GF-D8 (cell line): ENCODE measurements around the gene ARFGEF2.
"Not testable (repeated sequence)": the region's sequence is repeated elsewhere in the genome, so short reads cannot be mapped to it uniquely, and the experiment has no call there.

ENCODE experiments used
- DNase-seq: peaks from one replicate; lab custom pipeline; 2025; lab: John Stamatoyannopoulos, UW

ARFGEF2 gene

DNA sequence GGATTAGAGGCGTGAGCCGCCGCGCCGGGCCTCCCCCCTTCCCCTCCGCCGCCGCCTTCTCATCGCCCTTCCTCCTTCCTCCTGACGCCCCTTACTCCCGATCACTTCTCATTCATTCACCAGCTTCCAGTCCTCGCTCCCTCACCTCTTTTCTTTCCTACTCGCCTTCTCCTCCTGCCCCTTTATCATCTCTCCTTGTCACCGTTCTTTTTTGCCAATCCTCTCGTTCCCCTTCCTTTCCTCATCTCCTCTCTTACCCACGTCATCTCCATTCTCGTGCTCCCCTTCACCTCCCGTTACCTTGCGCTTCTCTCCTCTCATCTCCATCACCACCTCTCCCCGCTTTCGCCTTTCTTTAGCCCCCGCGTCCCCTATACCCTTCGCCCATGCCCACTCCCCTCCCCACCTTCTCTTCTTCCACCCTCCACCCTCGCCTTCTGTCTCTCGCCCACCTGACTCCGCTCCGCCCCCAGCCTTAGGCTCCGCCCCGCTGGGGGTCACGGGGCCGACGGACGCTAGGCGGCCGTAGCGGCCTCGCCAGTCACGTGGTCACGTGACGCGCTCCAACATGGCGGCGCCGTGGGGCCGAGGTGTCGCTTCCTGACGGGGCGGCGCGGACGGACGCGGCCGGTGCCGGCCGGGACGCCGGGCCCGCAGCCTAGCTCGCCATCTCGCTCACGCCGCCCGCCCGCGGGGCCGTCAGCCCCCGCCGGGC, at the start of gene ARFGEF2:
Gene ARFGEF2, plus strand, starts transcription at position 544 of the 715 bp plus-strand sequence. CDS start 179 bp downstream, outside the sequence.
- peak; percentile 64 for DNase-seq

DNA sequence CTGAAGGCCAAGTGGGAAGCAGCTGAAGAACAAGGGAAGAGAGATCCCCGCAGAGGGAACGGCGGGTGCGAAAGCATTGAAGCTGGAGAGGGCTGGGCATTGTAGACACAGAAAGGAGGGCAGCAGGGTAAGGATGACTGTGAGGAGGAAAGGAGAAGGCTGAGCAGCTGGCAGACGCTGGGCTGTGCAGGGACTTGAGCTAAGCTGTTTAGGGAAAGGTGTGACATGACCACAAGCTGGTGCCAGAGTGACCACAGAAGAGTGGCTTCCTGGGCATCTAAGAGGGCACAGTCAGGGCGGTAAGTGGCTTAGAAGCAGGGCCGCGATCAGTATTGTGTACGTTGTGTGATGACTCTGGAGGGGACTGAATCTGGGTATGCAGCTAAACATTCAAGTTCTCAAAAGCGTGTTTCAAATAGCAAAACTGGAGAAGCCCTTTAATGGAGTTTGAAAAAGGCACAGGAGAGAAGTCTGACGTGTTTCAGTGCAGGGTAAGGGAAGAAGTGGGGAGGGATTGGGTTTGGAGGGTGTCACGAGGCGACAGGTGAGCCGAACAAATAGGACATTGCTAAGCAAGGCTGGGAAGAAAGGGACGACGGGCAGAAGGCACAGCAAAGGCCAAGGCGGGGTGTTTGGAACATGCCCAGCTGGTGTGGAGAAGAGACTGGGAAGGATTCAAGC, 46.1 kb upstream of the ARFGEF2 start:
- DNase-seq: no peak

DNA sequence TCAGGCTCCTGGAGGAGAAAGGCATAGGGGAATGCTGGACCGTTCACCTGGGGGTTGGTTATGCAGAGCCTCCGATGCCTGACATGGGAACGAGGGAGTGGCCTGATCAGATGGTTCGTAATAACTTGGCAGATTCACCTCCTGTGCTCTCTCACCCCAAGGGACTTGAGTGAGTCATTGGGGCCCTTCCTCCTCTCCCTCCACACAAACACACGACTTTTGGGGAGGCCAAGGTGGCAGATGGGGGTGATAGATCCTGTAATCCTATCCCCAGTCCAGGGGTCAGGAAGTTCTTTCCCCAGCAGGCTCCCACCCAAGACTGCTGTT, 45.6 kb upstream of the ARFGEF2 start:
- DNase-seq: no peak

DNA sequence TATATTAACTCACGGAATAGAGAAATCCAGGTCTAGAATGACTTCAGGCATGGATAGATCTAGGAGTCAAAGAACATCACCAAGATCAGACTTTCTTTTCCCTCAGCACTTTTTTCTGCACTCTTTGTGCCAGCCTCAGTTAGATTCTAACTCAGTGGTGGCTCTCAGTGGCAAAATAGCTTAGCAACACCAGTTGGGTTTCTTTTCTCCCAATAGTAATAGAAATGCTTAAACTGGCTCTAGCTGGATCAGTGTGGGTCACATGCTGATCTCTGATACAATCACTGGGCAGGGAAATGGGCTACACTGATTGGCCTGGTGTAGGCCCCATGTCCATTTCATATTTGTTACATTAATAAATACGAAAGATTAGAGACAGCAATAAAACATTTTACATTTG, 44.2 kb upstream of the ARFGEF2 start:
- DNase-seq: no peak

DNA sequence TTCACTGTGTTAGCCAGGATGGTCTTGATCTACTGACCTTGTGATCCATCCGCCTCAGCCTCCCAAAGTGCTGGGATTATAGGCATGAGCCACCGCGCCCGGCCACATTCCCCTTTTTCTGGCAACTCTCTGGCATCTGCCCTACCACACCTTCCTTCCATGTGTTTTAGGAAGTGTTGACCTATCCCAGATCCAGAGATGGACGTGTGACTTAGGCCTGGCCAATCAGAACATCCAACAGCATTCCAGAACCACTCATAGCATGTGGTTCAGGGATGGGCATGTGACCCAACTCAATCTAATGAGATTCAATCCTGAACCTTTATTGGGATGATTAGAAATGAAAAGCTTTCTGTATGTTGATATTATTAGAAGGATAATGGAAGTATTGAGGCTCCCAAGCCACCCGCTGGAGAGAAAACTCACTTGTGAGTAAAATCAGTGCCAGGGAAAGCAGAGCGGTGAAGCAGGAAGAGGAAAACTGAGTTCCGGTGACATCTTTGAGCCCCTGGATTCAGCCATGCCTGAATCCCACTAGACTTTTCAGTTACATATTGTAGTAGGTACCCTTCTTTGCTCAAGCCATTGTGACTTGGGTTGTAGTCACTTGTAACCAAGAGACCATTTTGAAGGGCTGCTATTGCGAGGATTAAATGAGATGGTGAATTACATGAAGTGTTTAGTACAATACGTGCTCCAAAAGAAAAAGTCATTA, 42.8 kb upstream of the ARFGEF2 start:
- no peak for DNase-seq

DNA sequence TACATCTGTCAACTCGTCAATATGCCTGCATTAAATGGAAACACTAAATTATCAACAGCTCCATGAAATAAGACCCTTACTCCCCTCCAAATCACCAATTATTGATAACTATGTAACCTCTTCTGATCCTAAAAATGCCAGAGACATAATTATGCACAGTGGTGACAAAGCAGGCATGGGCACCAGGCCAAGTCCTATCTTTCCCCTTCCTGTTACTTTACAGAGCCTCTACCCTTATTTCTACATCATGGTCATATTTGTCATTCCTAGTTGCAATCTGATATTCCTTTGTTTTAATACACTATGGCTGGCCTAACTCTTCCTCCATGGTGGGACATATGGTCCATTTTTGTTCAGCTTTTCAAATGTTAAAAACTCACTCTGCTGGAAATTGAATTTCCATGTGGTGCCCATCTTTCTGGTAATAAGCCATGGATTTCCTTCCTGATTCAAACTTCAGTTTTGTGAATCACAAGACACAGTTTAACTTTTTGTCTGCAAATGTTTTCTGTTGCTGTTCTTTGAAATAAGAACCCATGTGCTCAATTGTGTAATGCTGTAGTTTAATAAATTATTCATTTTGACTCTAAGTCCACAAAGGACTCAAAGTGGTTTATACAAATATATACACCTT, 41.8 kb upstream of the ARFGEF2 start:
- DNase-seq: no peak

DNA sequence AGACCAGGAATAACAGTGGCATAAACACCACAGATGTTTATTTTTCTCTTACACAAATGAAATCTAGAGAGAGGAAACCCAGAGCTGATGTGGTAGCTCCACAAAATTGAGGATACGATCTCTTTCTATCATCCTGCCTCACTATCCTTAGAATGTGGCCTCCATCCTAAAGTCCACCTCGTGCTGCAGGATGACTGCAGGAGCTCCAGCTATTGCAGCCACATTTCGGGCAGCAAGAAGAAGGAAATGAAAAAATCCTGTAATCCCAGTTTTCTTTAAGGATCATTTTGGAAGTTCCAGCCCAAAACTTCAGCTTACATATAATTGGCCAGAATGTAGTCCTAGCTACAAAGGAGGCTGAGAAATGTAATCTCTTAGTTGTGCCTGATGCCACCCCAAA, 41.2 kb upstream of the ARFGEF2 start:
- DNase-seq: no peak

DNA sequence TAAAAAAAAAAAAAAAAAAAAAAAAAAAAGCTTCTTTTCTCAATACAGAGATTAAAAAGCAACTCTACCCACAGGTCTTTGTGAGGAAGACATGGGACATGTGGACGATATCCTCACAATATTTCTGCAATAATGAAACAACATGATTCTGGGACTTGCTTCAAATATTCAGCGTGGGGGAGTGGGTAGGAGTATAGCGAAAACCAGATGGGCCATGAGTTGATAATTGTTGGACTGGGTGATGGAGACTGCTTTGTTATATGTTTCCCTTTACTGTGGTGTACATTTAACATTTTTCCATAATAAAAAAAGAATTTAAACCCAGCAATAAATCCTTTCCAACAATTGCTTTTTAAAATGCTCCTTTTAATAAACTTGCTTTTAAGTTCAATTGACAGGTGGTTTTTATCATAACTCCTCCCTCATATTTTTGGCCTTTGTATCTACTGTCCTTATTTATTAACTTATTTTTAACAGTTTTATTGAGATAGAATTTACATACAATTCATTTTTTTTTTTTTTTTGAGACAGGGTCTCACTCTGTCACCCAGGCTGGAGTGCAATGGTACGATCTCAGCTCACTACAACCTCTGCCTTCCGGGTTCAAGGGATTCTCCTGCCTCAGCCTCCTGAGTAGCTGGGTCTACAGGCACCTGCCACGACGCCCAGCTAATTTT, 40.4 kb upstream of the ARFGEF2 start:
- DNase-seq: no peak

DNA sequence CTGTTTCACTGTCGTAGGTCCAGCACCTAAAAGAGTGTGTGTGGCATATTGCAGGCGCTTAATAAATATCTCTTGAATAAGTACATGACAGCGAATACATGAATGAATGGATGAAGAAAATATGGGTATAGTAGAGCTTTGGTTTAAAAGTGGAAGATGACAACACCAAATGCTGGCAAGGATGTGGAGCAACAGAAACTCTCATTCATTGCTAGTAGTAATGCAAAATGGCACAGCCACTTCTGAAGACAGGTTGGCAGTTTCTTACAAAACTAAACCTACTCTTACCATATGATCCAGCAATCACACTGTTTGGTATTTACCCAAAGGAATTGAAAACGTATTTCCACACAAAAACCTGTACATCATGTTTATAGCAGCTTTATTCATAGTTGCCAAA, 36.3 kb upstream of the ARFGEF2 start:
- DNase-seq: no peak

DNA sequence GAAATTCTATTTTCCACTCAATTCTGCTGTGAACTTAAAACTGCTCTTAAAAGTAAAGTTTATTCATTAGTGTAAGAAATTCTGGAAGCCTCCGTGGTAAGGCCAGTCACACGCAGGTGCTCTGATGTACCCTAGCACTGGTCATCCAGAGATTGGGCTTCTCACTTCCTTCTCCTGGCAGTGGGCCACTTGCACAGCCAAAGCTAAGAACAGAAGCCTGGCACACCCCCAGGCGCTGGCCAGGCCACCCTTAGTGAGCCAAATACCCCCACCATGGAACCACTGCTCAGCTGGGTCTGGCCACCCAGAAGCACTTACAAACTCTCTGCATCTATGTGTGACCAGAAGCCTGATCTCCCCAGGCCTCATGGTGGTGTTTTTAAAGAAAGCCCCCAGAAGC, 35.3 kb upstream of the ARFGEF2 start:
- DNase-seq: no peak

DNA sequence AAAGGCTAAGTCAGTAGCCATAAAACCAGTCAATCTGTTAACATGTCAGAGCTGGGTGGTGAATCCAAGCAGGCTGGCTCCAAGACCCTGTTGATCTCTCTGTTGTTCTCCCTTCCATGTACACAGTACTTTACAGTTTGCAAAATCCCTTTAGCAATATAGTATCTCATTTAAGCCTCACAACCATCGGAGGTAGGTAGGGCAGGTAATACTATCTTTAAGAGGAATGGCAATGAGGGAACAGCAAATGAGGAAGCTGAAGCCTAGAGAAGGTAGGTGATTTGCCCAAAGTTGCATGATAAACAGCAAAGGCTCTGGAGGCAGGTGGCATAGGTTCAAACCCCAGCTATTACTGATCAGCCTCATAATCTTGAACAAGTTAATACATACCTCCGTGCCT, 34.7 kb upstream of the ARFGEF2 start:
- DNase-seq: no peak

DNA sequence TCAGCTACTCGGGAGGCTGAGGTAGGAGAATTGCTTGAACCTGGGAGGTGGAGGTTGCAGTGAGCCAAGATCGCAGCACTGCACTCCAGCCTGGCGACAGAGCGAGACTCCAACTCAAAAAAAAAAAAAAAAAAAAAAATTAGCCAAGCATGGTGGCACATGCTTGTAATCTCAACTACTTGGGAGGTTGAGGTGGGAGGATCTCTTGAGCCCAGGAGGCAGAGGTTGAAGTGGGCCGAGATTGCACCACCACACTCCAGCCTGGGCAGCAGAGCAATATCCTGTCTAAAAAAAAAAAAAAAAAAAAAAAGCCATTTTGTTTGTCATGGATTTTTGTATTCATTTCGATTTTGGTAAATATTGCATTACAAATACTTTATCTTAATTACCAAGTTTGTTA, 33.0 kb upstream of the ARFGEF2 start:
- DNase-seq: not testable (repeated sequence)

DNA sequence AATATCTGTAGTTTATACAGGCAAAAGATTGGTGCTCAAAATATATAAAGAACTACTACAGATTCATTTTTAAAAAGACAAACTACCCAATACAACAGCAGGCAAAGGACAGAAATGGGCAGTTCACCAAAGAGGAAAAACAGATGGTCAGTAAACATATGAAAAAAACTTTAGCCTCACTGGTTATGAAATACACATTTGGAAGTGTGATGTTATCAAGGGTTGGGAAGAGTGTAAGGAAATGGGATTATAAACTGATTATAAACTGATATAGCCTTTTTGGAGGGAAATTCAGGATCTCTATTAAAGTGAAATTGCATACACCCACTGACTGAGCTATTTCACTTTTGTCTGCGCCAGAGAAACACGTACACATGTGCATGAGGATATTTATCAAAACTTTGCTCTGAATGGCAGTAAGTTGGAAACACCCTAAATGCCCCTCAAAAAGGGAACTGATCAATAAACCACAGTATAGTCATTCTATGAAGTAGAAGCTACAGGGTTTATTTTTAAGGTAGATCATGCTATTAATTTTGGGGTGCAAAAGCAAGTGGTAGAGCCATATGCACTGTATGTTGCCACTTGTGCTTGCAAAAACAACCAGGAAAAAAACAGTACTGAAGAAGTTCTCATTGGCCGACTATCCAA, 32.2 kb upstream of the ARFGEF2 start:
- no peak for DNase-seq

DNA sequence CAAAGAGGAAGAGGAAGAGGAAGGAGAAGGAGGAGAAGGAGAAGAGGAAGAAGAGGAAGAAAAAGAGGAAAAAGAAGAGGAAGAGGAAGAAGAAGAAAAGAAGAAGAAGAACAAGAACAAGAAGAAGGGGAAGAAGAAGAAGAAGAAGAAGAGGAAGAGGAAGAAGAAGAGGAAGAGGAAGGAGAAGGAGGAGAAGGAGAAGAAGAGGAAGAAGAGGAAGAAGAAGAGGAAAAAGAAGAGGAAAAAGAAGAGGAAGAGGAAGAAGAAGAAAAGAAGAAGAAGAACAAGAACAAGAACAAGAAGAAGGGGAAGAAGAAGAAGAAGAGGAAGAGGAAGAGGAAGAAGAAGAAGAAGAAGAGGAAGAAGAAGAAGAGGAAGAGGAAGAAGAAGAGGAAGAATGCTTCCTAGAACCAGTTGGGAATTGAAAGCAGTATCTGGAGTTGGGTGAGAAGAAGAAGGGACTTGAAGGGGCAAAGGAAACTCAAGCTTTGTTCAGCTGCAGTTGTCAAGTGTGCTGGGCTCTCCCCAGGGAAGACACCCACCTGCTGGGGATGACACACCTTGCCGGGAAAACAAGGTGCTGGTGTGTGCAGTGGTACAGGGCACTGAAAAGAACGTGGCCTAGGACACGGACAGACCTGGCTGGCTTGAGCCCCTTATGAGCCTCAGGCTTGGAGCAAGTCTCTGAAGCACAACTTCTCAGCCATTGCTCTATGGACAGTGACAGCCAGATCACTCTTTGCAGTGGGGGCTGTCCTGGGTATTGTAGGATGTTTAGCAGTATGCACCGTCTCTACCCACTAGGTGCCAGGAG, 30.1 kb upstream of the ARFGEF2 start:
- no peak for DNase-seq

DNA sequence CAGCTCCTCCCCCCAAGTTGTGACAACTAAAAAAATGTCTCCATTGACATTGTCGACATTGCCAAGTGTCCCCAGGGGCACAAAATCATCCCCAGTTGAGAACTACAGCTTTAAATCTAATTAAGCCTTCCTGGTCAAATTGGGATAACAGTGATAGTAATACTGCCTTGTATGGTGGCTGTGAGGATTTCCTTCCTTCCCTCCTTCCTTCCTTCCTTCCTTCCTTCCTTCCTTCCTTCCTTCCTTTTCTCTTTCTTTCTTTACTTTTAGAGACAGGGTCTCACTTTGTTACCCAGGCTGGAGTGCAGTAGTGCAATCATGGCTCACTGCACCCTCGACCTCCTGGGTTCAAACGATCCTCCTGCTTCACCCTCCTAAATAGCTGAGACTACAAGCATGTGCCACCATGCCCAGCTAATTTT, 29.5 kb upstream of the ARFGEF2 start:
- no peak for DNase-seq

DNA sequence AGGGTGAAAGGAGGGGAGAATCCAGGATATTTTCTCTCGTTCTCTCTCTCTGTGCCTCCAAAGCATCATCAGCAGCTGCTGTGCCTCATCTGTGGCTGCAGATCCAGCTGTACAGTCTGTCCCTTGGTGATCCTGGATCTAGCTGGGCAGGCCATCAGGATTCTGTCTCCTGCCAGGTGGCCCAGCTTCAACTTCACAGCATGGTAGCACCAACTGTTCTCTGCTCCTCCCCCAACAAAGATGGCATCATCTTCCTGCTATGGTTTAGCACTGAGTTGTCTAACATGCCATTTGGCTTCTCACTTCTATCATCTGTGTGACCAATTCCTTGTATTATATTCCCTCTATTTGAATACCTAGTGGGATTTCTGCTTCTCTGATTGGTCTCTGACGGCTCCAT, 28.6 kb upstream of the ARFGEF2 start:
- no peak for DNase-seq

DNA sequence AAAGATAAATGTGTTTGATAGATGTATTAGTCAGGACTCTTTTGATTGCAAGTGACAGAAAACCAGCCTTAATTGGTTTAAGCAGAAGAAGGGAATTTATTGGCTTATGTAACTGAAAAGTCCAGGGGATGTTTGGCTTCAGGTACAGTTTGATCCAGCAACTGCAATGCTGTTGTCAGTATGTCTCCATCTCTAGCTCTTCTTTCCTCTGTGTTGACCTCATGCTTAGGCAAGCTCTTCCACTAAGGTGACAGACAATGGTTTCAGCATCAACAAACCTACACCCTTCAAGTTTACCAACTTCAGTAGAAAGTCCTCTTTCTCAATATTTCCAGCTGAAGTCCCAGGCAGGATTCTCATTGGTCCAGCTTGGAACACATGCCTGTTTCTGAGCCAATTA, 28.1 kb upstream of the ARFGEF2 start:
- no peak for DNase-seq

DNA sequence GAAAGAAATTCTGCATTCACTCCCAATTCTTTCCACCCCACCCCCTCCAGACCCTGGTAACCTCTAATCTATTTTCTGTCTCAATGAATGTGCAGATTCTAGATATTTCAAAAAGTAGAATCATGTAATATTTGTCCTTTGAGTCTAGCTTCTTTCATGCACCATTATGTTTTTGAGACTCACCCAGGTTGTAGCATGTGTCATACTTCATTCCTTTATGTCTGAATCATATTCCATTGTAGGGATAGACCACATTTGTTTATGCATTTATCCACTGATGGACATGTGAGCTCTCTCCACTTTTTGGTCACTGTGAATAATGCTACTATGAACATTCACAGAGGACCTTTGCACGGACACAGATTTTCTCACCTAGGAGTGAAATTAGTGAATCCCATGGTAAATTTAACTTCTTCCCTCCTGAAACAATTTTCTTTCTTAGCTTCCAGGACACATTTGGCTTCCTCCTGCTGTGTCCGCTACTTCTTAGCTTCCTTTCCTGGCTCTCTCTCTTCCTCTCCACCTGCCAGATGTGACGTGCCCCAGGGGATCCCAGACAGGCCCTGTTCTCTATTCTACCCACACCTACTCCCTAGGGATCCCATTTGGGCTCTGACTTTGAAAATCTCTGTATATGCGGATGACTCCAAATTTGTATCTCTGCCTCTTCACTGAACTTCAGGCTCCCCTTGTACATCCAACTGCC, 24.1 kb upstream of the ARFGEF2 start:
- DNase-seq: no peak

DNA sequence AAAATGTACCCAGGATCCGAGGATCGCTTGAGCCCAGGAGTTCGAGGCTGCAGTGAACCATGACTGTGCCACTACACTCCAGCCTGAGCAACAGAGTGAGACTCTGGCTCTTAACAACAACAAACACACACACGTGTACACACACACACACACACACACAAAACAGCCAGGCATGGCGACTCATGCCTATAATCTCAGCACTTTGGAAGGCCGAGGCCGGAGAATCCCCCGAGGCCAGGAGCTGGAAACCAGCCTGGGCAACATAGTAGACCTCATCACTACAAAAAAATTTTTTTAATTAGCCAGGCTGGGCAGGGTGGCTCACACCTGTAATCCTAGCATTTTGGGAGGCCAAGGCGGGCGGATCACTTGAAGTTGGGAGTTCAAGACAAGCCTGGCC, 23.3 kb upstream of the ARFGEF2 start:
- no peak for DNase-seq

DNA sequence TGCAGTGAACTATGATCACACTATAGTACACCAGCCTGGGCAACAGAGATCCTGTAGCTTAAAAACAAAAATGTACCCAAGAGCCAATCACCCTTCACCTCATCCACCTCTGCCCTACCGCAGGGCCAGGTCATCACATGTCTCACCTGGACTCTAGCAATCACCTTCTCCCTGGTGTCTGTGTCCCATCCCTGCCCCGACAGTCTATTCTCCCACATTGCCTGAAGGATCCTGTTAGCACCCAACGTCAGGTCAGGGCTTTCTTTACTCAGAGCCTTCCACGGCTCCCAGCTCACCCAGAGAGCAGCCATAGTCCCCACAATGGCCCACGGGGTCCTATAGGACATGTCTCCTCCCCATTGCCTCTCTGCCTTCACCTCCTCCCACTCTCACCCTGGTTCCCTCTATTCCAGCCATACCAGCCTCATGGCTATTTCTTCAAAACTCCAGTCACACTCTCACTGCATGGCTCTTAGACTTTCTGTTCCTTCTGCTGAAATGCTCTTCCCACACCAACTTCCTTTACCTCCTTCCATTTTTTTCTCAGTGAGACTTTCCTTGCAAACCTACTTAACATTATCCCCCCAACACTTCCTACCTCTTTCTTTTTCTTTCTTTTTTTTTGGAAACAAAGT, 22.5 kb upstream of the ARFGEF2 start:
- no peak for DNase-seq
